SK-N-SH treated with all-trans-retinoic acid at 6 μM for 48 hours (cell line): ENCODE data around the gene ADGRV1.

Experiments used
- ATAC-seq: fragments of 200-7000 bp; cut with Tn5 transposase; 3 replicates; pipeline ENCODE4 v1.9.1; 2020; ENCODE audit warnings: mild to moderate bottlenecking, moderate library complexity
- ARNTL ChIP-seq: fragments of 450-650 bp; formaldehyde crosslinking; IDR thresholded peaks from 2 replicates; pipeline ENCODE4 v1.5.0; 2020; ENCODE audit warnings: low read depth, mild to moderate bottlenecking, moderate library complexity, borderline replicate concordance
- BACH2 ChIP-seq: fragments of 250-450 bp; sonication (Bioruptor Pico); IDR thresholded peaks from 2 replicates; pipeline ENCODE4 v1.9.0; 2021; ENCODE audit warnings: mild to moderate bottlenecking, borderline replicate concordance
- CSDC2 ChIP-seq: fragments of 250-450 bp; sonication (Bioruptor Pico); IDR thresholded peaks from 2 replicates; pipeline ENCODE4 v1.5.0; 2020; ENCODE audit warnings: mild to moderate bottlenecking, moderate library complexity
- CSRNP3 ChIP-seq: fragments of 250-450 bp; sonication (Bioruptor Pico); IDR thresholded peaks from 2 replicates; pipeline ENCODE4 v1.5.1; 2021; ENCODE audit warnings: mild to moderate bottlenecking, moderate library complexity
- ESRRG ChIP-seq: fragments of 250-450 bp; sonication (Bioruptor Pico); IDR thresholded peaks from 2 replicates; pipeline ENCODE4 v1.6.1; 2021; ENCODE audit warnings: mild to moderate bottlenecking
- GLIS3 ChIP-seq: fragments of 250-450 bp; sonication (Bioruptor Pico); IDR thresholded peaks from 2 replicates; pipeline ENCODE4 v1.5.0; 2020; ENCODE audit warnings: mild to moderate bottlenecking, moderate library complexity
- ISL1 ChIP-seq: fragments of 250-450 bp; sonication (Bioruptor Pico); IDR thresholded peaks from 2 replicates; pipeline ENCODE4 v2.1.2; 2022; ENCODE audit warnings: mild to moderate bottlenecking, moderate library complexity
- OSR1 ChIP-seq: fragments of 250-450 bp; sonication (Bioruptor Pico); IDR thresholded peaks from 2 replicates; pipeline ENCODE4 v1.8.0; 2022; ENCODE audit warnings: moderate library complexity, mild to moderate bottlenecking, inconsistent platforms
- PATZ1 ChIP-seq: fragments of 250-450 bp; sonication (Bioruptor Pico); IDR thresholded peaks from 2 replicates; pipeline ENCODE4 v1.8.0; 2020; ENCODE audit warnings: mild to moderate bottlenecking, moderate library complexity, borderline replicate concordance
- PPARA ChIP-seq: fragments of 250-450 bp; sonication (Bioruptor Pico); IDR thresholded peaks from 2 replicates; pipeline ENCODE4 v1.5.0; 2020; ENCODE audit warnings: mild to moderate bottlenecking, borderline replicate concordance
- RARB ChIP-seq: fragments of 250-450 bp; sonication (Bioruptor Pico); IDR thresholded peaks from 2 replicates; pipeline ENCODE4 v1.8.0; 2021; ENCODE audit warnings: mild to moderate bottlenecking, moderate library complexity
- TCF4 ChIP-seq: fragments of 250-450 bp; sonication (Bioruptor Pico); IDR thresholded peaks from 2 replicates; pipeline ENCODE4 v1.8.0; 2021; ENCODE audit warnings: mild to moderate bottlenecking, moderate library complexity, borderline replicate concordance
- TOX ChIP-seq: fragments of 250-450 bp; sonication (Bioruptor Pico); IDR thresholded peaks from 2 replicates; pipeline ENCODE4 v1.8.0; 2021; ENCODE audit warnings: mild to moderate bottlenecking, moderate library complexity, borderline replicate concordance
- TSHZ2 ChIP-seq: fragments of 250-450 bp; sonication (Bioruptor Pico); IDR thresholded peaks from 2 replicates; pipeline ENCODE4 v1.5.0; 2020; ENCODE audit warnings: mild to moderate bottlenecking, moderate library complexity
- ZC3H10 ChIP-seq: fragments of 250-450 bp; sonication (Bioruptor Pico); IDR thresholded peaks from 2 replicates; pipeline ENCODE4 v1.5.1; 2021; ENCODE audit warnings: mild to moderate bottlenecking, moderate library complexity
- ZFP30 ChIP-seq: fragments of 450-650 bp; formaldehyde crosslinking; IDR thresholded peaks from 2 replicates; pipeline ENCODE4 v1.5.0; 2022; ENCODE audit warnings: mild to moderate bottlenecking, moderate library complexity
- ZNF70 ChIP-seq: fragments of 450-650 bp; formaldehyde crosslinking; IDR thresholded peaks from 2 replicates; pipeline ENCODE4 v1.5.0; 2020; ENCODE audit warnings: mild to moderate bottlenecking, moderate library complexity
- TF ChIP-seq, protein P1 (sequence below): fragments of 250-450 bp; sonication (Bioruptor Pico); IDR thresholded peaks from 2 replicates; pipeline ENCODE4 v1.8.0; 2021; ENCODE audit warnings: low read depth, mild to moderate bottlenecking, moderate library complexity, borderline replicate concordance
- TF ChIP-seq, protein P2 (sequence below): fragments of 250-450 bp; sonication (Bioruptor Pico); IDR thresholded peaks from 2 replicates; pipeline ENCODE4 v1.5.1; 2020; ENCODE audit warnings: low read depth, mild to moderate bottlenecking, moderate library complexity

The ADGRV1 gene

GRCh38 chr5:91058575-91058974 is 500.0 kb downstream of the ADGRV1 start:
- TF ChIP-seq ESRRG (CRISPR knock-in tag) (no peak), ZNF70 (CRISPR knock-in tag) (no peak), RARB (CRISPR knock-in tag) (no peak), PATZ1 (no peak), ISL1 (no peak), CSDC2 (CRISPR knock-in tag) (no peak), TCF4 (CRISPR knock-in tag) (no peak), GLIS3 (no peak), PPARA (CRISPR knock-in tag) (no peak), CSRNP3 (CRISPR knock-in tag) (no peak), TSHZ2 (no peak), OSR1 (CRISPR knock-in tag) (no peak)
- TF ChIP-seq, protein P1, sequence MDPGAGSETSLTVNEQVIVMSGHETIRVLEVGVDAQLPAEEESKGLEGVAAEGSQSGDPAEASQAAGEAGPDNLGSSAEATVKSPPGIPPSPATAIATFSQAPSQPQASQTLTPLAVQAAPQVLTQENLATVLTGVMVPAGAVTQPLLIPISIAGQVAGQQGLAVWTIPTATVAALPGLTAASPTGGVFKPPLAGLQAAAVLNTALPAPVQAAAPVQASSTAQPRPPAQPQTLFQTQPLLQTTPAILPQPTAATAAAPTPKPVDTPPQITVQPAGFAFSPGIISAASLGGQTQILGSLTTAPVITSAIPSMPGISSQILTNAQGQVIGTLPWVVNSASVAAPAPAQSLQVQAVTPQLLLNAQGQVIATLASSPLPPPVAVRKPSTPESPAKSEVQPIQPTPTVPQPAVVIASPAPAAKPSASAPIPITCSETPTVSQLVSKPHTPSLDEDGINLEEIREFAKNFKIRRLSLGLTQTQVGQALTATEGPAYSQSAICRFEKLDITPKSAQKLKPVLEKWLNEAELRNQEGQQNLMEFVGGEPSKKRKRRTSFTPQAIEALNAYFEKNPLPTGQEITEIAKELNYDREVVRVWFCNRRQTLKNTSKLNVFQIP (CRISPR knock-in tag), result no peak
- TF ChIP-seq, protein P2, sequence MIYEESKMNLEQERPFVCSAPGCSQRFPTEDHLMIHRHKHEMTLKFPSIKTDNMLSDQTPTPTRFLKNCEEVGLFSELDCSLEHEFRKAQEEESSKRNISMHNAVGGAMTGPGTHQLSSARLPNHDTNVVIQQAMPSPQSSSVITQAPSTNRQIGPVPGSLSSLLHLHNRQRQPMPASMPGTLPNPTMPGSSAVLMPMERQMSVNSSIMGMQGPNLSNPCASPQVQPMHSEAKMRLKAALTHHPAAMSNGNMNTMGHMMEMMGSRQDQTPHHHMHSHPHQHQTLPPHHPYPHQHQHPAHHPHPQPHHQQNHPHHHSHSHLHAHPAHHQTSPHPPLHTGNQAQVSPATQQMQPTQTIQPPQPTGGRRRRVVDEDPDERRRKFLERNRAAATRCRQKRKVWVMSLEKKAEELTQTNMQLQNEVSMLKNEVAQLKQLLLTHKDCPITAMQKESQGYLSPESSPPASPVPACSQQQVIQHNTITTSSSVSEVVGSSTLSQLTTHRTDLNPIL (CRISPR knock-in tag), result no peak
- ATAC-seq, result no peak

DNA sequence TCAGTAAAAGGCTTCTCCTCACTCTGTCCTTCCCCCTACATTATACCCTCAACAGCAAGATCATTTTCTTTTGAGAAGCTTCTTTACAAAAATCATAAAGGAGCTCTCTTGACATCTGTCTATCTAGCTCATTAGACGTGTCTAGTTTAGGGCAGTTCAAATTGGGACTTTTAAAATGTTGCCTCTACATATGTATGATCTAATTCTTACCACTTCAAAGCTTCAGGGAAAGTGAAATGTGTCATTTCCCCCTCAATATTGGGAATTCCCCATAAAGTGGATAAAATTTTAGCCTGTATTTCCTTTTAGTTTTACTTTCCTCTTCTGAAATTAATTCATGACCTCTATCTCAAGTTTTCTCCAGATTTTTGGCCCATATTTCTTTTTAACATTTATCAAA is 500.8 kb downstream of the ADGRV1 start:
- no peak for ATAC-seq
- no peak for TF ChIP-seq CSRNP3 (CRISPR knock-in tag)
- TF ChIP-seq, all 23 proteins: peak for 0

GRCh38 chr5:91061094-91061493 is 502.5 kb downstream of the ADGRV1 start:
- no peak for TF ChIP-seq TOX (CRISPR knock-in tag)
- TF ChIP-seq RARB (CRISPR knock-in tag), result no peak
- no peak for TF ChIP-seq ARNTL (CRISPR knock-in tag)
- TF ChIP-seq TCF4 (CRISPR knock-in tag), result no peak
- TF ChIP-seq ZFP30 (CRISPR knock-in tag), result no peak
- no peak for TF ChIP-seq ZNF70 (CRISPR knock-in tag)
- TF ChIP-seq, protein P2 (CRISPR knock-in tag), result no peak
- TF ChIP-seq PPARA (CRISPR knock-in tag), result no peak
- TF ChIP-seq PATZ1, result no peak
- TF ChIP-seq, protein P1 (CRISPR knock-in tag), result no peak
- TF ChIP-seq GLIS3, result no peak
- TF ChIP-seq CSRNP3 (CRISPR knock-in tag), result no peak
- no peak for TF ChIP-seq ZC3H10 (CRISPR knock-in tag)
- TF ChIP-seq BACH2, result no peak
- no peak for ATAC-seq
